Activated naive CD4-positive, alpha-beta T cell treated with anti-CD3 and anti-CD28 coated beads, Interleukin-2, amount 10 ng/mL, durations not matched to agents 7 days and 5 days (primary cell): ENCODE measurements around the gene FAM200B.

Experiments
- CTCF ChIA-PET: fragments of 350-600 bp; sonication (Branson Sonifier 250); formaldehyde crosslinking; loops from one replicate; lab custom pipeline; 2021; ENCODE audit warnings: antibody characterized with exemption; lab: Charles Lee
- DNase-seq: peaks from one replicate; pipeline ENCODE4 v3.0.0-alpha.2; 2020
- H3K27ac Mint-ChIP-seq: one replicate; pipeline ENCODE4 v1.8.0; 2021; ENCODE audit warnings: mild to moderate bottlenecking, moderate library complexity, mixed read lengths
- H3K27me3 Mint-ChIP-seq: one replicate; pipeline ENCODE4 v1.8.0; 2021; ENCODE audit warnings: mild to moderate bottlenecking, mixed read lengths
- H3K36me3 Mint-ChIP-seq: one replicate; pipeline ENCODE4 v1.8.0; 2021; ENCODE audit warnings: mixed read lengths
- H3K4me1 Mint-ChIP-seq: one replicate; pipeline ENCODE4 v1.8.0; 2021; ENCODE audit warnings: mixed read lengths
- H3K4me3 Mint-ChIP-seq: one replicate; pipeline ENCODE4 v1.8.0; 2021; ENCODE audit warnings: mild to moderate bottlenecking, moderate library complexity, mixed read lengths
- H3K9me3 Mint-ChIP-seq: one replicate; pipeline ENCODE4 v1.8.0; 2021; ENCODE audit warnings: mixed read lengths

The FAM200B gene

DNA sequence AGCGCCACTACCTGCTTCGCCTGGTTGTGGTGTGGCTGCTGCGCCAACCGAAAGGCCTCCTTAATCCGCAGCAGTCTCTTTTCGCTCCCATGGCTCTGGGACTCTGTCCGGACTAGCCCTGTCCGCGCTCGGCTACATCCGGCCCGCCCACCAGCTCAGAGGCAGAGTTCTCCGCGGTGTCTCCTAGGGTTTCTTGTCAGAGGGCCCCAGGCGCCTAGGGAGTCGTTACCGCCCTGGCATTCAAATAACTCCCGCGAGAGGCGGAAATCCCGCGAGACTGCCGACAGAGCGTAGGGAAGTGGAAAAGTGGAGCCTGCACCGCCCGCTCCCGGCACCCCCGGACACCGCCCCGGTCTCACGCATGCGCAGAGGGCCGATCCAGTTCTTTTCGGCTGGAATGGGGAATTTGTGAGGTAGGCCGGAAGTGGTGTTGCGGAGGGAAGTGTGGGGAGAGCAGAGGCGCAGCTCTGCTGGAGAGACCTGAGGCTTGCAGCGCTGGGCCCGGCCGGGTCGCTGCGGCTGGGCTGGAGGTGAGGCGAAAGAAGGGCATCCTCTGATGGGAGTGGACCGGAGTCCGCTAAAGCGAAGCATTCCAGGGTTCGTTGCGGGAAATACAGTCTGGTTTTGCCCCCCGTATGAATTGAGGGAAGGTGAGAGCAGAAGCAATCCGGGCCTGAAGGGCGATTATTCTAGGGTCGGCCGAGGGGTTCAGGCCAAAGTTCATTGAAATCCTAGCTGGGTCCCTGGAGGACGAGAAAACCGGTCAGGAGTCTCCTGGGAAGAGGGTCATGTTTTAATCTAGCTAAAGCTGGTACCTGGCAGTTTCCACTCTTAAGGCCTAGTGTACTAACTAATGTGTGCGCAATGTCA, at the start of gene FAM200B:
Gene FAM200B (plus strand): TSS at position 456 of the 870 bp plus-strand sequence. CDS start 5,151 bp downstream, outside the sequence.
- Mint-ChIP-seq H3K27me3 (peaks cover 3% of the 10 kb centered on the region), H3K4me1 (peaks cover 52% of the 10 kb centered on the region), H3K27ac (peak within 1 kb of the TSS; percentile 95), H3K36me3 (peaks cover 37% of the 10 kb centered on the region), H3K4me3 (peak within 1 kb of the TSS; percentile 94), H3K9me3 (no peaks in the 10 kb centered on the region)
- DNase-seq = peak; percentile 99
- CTCF ChIA-PET = interaction anchor here (1.4 to 2.3 kb wide), 2 partner anchors 26 to 201 kb away, joined by 4 to 7 read pairs; partner anchors contain the start of gene FBXL5

DNA sequence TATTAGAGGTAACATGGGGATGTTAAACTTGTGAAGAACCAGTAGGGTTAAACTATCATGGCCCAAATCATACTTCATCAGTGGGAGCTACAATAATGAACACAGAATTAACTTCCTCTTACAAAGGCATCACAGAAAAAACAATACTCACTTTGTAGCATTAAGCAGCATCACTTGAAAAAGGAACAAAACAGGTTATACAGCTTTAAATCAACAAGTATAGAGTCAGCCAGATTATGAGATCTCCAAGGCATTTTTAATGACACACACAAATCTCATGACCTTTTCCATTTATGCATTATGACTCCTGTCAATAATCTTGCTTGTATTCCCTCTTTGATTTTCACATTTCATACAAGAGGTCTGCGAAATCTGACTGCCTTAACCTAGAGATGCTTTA, 44.8 kb upstream of the FAM200B start:
- H3K4me3 Mint-ChIP-seq = no peak overlapping the region
- CTCF ChIA-PET = no interaction called here
- H3K4me1 Mint-ChIP-seq = no peaks in the 10 kb centered on the region
- no peaks in the 10 kb centered on the region for H3K27me3 Mint-ChIP-seq
- peaks cover 5% of the 10 kb centered on the region for H3K9me3 Mint-ChIP-seq
- peaks cover 45% of the 10 kb centered on the region for H3K36me3 Mint-ChIP-seq
- no peak overlapping the region for H3K27ac Mint-ChIP-seq
- no peak for DNase-seq

DNA sequence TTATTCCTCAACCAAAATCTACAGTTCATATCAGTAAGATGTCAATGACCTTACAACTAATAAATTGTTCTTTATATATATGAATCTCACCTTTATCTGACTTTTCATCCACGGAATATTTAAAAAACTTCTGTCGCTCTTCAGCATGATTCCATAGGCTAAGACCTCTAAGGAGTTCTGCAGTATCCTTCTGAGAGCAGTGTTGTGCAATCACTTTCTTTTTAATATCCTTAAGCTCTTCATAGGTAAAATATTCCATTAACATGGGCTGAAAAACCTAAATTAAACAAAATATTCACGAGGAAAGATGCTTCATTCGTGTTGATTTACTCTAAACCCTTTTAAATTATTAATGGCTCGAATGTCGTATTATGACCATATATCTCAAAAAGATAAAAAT, 43.2 kb upstream of the FAM200B start:
- CTCF ChIA-PET = no interaction called here
- Mint-ChIP-seq H3K4me3 (no peak overlapping the region), H3K36me3 (peaks cover 31% of the 10 kb centered on the region), H3K9me3 (no peaks in the 10 kb centered on the region), H3K27ac (no peak overlapping the region), H3K27me3 (no peaks in the 10 kb centered on the region), H3K4me1 (no peaks in the 10 kb centered on the region)
- no peak for DNase-seq

DNA sequence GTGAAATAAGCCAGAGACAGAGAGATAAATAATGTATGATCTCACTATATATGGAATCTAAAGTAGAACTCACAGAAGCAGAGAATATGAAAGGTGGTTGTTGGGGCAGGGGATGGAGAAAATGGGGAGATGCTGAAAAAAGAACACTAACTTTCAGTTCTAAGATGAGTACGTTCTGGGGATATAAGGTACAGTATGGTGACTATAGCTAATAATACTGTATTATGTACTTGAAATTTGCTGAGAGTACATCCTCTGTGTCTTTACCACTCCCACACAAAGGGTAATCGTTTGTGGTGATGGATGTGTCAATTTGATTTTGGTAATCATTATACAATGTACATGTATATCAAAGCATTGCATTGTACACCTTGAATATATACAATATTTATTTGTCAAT, 33.0 kb upstream of the FAM200B start:
- peaks cover 9% of the 10 kb centered on the region for H3K36me3 Mint-ChIP-seq
- CTCF ChIA-PET = interaction anchor here (1.5 to 2.0 kb wide), 2 partner anchors 169 to 416 kb away, joined by 4 to 14 read pairs; no protein-coding TSS in a partner anchor
- no peak overlapping the region for H3K27ac Mint-ChIP-seq
- DNase-seq = no peak
- no peak overlapping the region for H3K4me3 Mint-ChIP-seq
- peaks cover 54% of the 10 kb centered on the region for H3K4me1 Mint-ChIP-seq
- no peaks in the 10 kb centered on the region for H3K9me3 Mint-ChIP-seq
- no peaks in the 10 kb centered on the region for H3K27me3 Mint-ChIP-seq

DNA sequence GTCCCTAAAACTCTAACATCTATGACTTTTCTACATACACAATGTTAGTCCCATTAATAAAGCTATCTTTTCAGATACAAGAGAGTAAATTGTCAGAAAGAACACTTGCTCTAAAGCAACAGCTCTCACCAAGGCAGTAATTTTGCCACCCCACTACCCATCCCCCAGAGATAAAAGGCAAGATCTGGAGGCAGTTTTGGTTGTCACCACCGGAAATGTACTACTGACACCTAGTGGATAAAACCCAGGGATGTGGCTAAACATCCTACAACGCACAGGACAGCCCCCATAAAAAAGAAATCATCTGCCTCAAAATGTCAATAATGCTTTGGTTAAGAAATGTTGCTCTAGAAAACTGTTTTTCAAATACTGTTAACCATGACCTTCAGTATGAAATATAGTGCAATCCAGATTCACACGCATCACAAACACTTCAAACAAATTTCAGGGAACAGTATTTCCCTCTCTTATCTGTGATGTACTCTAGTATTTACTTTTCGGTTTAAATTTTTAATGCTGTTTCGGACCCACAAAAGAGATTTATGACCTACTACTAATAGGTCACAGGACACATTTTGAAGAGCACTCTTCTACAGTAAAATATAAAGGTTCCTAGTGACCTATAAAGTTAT, 31.6 kb upstream of the FAM200B start:
- Mint-ChIP-seq H3K27me3 (no peaks in the 10 kb centered on the region), H3K4me1 (peaks cover 59% of the 10 kb centered on the region), H3K27ac (peak overlapping the region; percentile 24), H3K9me3 (no peaks in the 10 kb centered on the region), H3K4me3 (no peak overlapping the region), H3K36me3 (peaks cover 2% of the 10 kb centered on the region)
- CTCF ChIA-PET = interaction anchor here (0.7 to 2.0 kb wide), 8 partner anchors 9 to 417 kb away, joined by 3 to 14 read pairs (median 4); no protein-coding TSS in a partner anchor
- DNase-seq = peak; percentile 75

DNA sequence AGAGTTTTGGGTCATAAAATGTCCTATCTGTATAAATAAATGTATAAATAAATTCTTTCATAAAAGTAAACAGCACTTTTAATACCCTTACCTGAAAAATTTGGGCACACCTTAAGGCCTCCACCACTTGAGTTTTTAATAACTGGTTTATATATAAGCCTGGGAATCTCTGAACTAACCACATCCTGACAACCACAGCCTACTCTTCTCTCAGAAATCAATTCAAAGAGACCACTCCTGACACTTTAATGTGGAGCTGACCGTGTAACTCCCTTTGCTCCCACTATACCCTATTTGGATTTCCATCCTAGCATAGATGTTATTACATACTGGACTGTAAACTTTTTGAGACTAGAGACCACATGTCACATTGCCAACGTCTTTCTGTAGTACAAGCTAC, 30.0 kb upstream of the FAM200B start:
- Mint-ChIP-seq H3K4me1 (peaks cover 67% of the 10 kb centered on the region), H3K27me3 (no peaks in the 10 kb centered on the region), H3K27ac (peak overlapping the region; percentile 46), H3K9me3 (no peaks in the 10 kb centered on the region), H3K4me3 (peak overlapping the region; percentile 8), H3K36me3 (peaks cover 2% of the 10 kb centered on the region)
- CTCF ChIA-PET = interaction anchor here (0.6 to 3.7 kb wide), 11 partner anchors 33 to 545 kb away, joined by 3 to 13 read pairs (median 4); no protein-coding TSS in a partner anchor
- DNase-seq = no peak

DNA sequence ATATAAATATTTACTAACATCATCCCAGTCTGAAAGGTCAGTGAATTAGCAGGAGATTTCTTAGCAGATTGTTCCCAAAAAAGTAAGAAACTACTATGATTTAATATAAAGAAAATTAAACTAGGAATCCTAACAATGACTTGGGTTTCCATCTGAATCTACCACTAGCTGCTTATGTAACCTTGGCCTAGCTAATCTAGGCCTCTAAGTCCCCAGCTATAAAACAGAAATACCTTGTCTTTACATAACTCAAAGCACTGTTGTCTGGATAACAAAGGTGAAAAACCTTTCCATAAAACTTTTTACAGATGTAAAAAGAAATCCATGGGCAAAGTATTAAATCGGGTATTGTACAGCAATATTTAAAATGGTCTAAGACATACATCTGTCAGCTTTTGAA, 29.4 kb upstream of the FAM200B start:
- Mint-ChIP-seq H3K4me3 (no peak overlapping the region), H3K27ac (no peak overlapping the region), H3K9me3 (no peaks in the 10 kb centered on the region), H3K27me3 (no peaks in the 10 kb centered on the region), H3K36me3 (peaks cover 4% of the 10 kb centered on the region), H3K4me1 (peaks cover 67% of the 10 kb centered on the region)
- CTCF ChIA-PET = interaction anchor here (1.3 to 3.7 kb wide), 5 partner anchors 105 to 419 kb away, joined by 3 to 13 read pairs (median 4); no protein-coding TSS in a partner anchor
- DNase-seq = no peak

DNA sequence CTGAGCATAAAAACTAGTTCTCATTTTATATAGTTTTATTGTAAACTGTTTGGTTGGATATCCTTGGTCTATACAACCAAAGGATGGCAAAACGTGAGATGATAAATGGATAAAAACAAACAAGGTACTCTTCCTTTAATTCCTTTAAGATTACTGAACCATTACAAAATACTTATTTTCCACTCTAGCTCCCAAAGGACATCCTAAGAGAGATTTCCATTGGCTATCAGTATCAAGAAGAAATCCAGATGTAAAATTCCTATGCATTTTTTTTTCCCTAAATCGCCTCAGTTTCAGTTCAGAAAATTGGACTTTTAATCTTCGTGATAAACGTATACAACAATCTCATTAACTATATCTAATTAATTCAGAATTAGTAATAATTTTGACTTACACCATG, 28.8 kb upstream of the FAM200B start:
- no peak for DNase-seq
- CTCF ChIA-PET = interaction anchor here (3.7 kb wide), 1 partner anchor 303 kb away, joined by 13 read pairs; no protein-coding TSS in a partner anchor
- Mint-ChIP-seq H3K9me3 (no peaks in the 10 kb centered on the region), H3K27me3 (no peaks in the 10 kb centered on the region), H3K36me3 (peaks cover 10% of the 10 kb centered on the region), H3K27ac (no peak overlapping the region), H3K4me3 (peak overlapping the region; percentile 99), H3K4me1 (peaks cover 67% of the 10 kb centered on the region)

DNA sequence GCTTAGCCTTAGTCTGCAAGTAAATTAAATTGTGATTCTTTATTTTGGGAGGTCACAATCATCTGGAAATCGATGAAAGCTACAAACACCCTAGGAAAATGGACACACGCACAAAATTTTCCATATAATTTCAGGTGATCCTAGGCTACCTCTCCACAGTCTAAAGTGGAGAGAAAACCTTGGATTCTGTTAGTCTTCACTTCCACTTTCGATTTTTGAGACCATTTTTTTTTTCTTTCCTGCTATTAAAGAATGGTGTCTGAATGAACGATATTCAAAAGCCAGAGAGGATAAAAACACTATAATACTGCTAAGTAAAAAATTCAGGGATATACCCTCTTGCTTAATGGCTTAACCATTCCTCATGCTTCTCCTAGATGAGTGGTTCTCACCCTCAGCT, 28.2 kb upstream of the FAM200B start:
- H3K36me3 Mint-ChIP-seq = peaks cover 12% of the 10 kb centered on the region
- H3K27me3 Mint-ChIP-seq = no peaks in the 10 kb centered on the region
- no peaks in the 10 kb centered on the region for H3K9me3 Mint-ChIP-seq
- peak overlapping the region; percentile 96 for H3K27ac Mint-ChIP-seq
- H3K4me3 Mint-ChIP-seq = peak overlapping the region; percentile 99
- no peak for DNase-seq
- CTCF ChIA-PET = interaction anchor here (3.7 kb wide), 1 partner anchor 302 kb away, joined by 13 read pairs; no protein-coding TSS in a partner anchor
- H3K4me1 Mint-ChIP-seq = peaks cover 64% of the 10 kb centered on the region

DNA sequence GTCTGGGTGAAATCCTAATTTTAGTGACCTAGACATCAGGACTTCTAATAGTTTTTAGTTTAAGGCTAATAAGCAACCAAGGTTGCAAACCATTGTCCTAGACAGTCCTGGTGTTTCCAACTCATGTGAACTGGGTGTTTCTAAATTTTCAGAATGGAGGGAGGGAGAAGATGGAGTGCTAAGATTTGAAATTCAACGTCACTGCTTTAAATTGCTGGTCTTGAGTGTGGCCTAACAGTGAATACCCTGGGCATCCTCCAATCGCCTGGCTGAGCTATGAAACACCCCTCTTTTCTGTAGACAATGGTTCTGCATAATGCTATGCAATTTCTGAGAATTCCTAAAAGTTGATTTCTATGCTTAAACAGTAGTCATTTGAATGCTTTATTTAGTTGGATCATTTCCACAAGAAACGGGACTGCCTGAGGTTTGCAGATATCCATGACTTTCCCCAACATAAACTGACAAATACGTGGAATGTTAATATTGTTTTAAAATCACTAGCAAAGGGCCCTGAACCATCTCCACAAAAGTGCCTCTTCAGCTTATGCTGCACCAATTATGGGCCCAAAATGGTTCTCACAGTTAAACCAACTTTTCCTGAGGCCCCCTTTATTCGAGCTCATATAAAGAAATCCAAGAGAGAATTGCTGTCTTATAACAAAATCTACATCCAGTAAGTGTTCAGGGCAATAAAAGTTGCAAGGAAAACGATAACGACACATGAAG, 27.6 kb upstream of the FAM200B start:
- Mint-ChIP-seq H3K27me3 (no peaks in the 10 kb centered on the region), H3K27ac (peak overlapping the region; percentile 96), H3K36me3 (peaks cover 12% of the 10 kb centered on the region), H3K4me3 (peak overlapping the region; percentile 99), H3K9me3 (no peaks in the 10 kb centered on the region), H3K4me1 (peaks cover 58% of the 10 kb centered on the region)
- CTCF ChIA-PET = interaction anchor here (0.6 to 3.7 kb wide), 2 partner anchors 105 to 302 kb away, joined by 3 to 13 read pairs; no protein-coding TSS in a partner anchor
- DNase-seq = peak; percentile 26

DNA sequence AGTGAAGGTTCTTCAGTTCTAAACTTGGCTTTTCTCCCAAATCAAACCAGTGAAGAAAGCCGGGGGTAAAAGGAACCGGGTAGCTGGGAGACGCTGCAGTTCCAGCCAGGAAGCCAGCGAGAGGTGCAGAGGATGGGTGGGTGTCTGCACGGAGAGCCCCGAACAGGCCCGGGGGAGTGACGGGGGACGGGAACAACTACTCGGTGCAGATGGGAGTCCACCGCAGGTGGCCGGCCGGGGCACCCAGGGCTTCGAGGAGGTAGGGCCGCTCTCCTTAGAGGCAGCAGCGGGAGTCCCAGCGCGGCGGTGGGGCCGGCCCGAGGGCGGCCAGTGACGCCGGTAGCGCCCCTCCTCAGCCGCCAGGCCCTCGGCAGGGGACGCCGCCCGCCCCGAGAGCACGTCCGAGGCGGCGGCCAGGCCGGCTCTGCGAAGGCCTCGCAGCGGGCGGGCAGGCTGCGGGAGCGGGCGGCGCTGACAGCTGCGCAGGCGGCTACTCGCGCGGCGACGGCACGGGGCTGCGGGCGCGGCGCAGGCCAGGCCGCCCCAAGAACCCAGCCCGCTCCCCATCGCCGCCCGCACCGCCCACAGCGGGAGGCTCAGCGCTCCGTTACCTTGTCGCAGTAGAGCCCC, 26.9 kb upstream of the FAM200B start:
- H3K27me3 Mint-ChIP-seq = no peaks in the 10 kb centered on the region
- peaks cover 12% of the 10 kb centered on the region for H3K36me3 Mint-ChIP-seq
- peaks cover 53% of the 10 kb centered on the region for H3K4me1 Mint-ChIP-seq
- H3K27ac Mint-ChIP-seq = peak overlapping the region; percentile 96
- H3K9me3 Mint-ChIP-seq = no peaks in the 10 kb centered on the region
- DNase-seq = peak; percentile 58
- CTCF ChIA-PET = interaction anchor here (0.6 to 3.7 kb wide), 3 partner anchors 28 to 301 kb away, joined by 3 to 13 read pairs (median 7); partner anchors contain the start of gene FAM200B
- H3K4me3 Mint-ChIP-seq = peak overlapping the region; percentile 99

DNA sequence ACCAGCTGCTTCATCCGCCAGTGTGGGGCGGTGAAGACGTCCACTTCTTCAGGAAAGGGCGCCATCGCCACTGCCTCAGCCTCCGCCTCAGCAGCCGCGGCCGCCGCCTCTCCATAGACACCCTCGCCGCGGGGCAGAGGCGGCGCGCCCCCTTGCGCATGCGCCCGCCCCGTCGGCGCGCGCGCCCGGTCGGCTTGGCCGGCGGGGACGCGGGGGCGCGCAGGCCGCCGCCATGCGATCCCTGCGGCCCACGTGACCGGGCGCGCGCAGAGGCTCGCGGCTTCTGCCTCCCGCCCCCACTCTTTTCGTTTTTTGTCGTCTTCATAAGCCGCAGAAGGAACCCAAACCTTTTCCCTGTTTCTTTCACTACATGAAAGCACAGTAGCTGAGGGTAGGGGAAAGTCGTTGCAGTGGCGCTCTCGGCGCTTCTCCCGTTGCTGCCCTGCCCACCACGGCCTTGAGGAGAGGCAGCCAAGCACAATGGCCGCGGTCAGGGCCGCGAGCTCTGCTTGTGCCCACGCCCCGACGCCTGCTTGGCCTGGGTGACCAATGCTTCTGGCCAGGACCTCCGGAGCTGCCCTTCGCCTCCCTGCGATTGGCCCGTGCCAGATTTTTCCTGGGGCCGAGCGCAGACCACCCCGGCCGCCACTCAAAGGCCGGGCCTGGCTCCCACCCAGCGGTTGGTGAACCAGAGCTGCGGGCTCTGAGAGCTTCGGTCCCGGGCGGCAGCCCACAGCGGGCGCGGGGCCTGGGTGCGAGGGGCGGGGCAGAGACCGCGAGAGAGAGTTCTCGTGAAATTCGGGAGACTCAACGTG, 26.2 kb upstream of the FAM200B start, which contains the start of gene FBXL5:
Gene FBXL5 (minus strand): TSS at position 135 of the 815 bp plus-strand sequence. CDS start 70 bp downstream, at position 65.
- CTCF ChIA-PET = interaction anchor here (2.3 kb wide), 1 partner anchor 27 kb away, joined by 7 read pairs; the partner anchor contains the start of gene FAM200B
- peaks cover 49% of the 10 kb centered on the region for H3K4me1 Mint-ChIP-seq
- peaks cover 12% of the 10 kb centered on the region for H3K36me3 Mint-ChIP-seq

More for the DNA sequence above, 26.2 kb upstream of the FAM200B start, which contains the start of gene FBXL5:
- Mint-ChIP-seq H3K4me3 (peak within 1 kb of the TSS; percentile 99), H3K9me3 (no peaks in the 10 kb centered on the region), H3K27ac (peak within 1 kb of the TSS; percentile 97), H3K27me3 (no peaks in the 10 kb centered on the region)
- DNase-seq = peak; percentile 80
